ENCODE data around the gene EPHA6. TPM values are rescaled to one million over a fixed set of nuclear protein-coding genes. Genes with fewer than 3 reads are reported as not detected.
"Not testable (repeated sequence)": the region's sequence is repeated elsewhere in the genome, so short reads cannot be mapped to it uniquely, and the experiment has no call there.

EPHA6 gene
- total RNA-seq, 1 donor from 2014 or later = 219 TPM

GRCh38 chr3:96915445-96915844 is 101.1 kb downstream of the EPHA6 start:
- DNase-seq = no peak

GRCh38 chr3:96931119-96931862 is 116.9 kb downstream of the EPHA6 start:
- DNase-seq = no peak

GRCh38 chr3:96942131-96942530 is 127.7 kb downstream of the EPHA6 start:
- not testable (repeated sequence) for DNase-seq

GRCh38 chr3:96958856-96959255 is 144.5 kb downstream of the EPHA6 start:
- no peak for DNase-seq

- no peak for DNase-seq
These were observed 145.1 kb downstream of the EPHA6 start for GRCh38 chr3:96959474-96959873.

- DNase-seq = no peak
These were observed 145.7 kb downstream of the EPHA6 start for GRCh38 chr3:96959901-96960641.

GRCh38 chr3:96960661-96961330 is 146.4 kb downstream of the EPHA6 start:
- no peak for DNase-seq

- DNase-seq = no peak
These were observed 147.2 kb downstream of the EPHA6 start for GRCh38 chr3:96961576-96961975.

- DNase-seq = no peak
These were observed 152.0 kb downstream of the EPHA6 start for GRCh38 chr3:96966181-96966929.

DNA sequence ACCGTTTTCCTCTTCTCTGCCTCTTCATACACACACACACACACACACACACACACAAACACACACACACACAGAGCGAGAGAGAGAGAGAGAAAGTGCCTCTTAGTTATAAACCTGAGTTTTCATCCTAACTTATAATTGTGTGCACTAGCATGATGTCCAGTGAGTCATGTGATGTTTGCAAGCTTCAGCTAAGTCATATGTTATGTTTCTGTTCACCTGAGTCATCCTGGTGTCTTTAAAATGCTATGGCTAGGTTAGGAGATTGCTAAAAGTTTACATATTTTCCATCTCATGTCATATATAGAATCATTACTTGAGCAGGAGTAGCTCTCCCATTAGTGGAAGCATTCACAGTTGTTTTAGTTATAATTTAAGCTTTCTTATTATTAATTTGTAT is 155.8 kb downstream of the EPHA6 start:
- DNase-seq = no peak

DNA sequence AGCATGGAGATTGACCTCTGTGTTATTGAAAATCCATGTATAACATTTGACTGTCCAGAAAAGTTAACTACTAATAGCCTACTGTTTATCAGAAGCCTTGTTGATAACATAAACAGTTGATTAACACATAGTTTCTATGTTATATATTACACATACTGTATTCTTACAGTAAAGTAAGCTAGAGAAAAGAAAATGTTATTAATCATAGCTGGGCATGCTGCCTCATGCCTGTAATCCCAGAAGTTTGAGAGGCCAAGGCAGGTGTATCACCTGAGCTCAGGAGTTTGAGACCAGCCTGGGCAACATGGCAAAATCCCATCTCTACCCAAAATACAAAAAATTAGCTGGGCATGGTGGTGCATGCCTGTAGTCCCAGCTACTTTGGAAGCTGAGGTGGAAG is 163.3 kb downstream of the EPHA6 start:
- no peak for DNase-seq

DNA sequence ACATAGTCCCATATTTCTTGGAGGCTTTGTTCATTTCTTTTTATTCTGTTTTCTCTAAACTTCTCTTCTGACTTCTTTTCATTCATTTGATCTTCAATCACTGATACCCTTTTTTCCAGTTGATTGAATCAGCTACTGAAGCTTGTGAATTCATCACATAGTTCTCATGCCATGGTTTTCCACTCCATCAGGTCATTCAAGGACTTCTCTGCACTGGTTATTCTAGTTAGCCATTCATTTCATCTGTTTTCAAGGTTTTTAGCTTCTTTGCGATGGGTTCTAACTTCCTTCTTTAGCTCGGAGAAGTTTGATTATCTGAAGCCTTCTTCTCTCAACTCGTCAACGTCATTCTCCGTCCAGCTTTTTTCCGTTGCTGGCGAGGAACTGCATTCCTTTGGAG is 169.3 kb downstream of the EPHA6 start:
- not testable (repeated sequence) for DNase-seq

DNA sequence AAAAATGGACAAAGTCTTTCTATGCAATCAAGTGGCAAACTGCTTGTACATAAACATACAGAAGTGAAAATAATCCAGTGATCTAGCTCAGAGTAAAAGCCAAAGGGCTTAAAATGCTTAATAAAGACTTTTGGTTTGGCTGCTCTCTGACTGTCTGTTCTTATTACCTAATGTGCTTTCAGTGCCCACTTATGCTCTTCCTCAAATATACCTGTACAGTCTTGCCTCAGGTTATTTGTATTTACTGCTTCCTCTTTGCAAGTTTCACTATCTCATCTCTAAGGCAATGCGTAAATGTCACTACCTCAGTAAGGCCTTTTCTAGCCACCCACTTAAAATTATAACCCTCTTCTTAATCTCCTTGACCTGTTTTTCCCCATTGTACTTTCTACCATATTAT is 171.8 kb downstream of the EPHA6 start:
- no peak for DNase-seq

- no peak for DNase-seq
These were observed 176.8 kb downstream of the EPHA6 start for GRCh38 chr3:96991231-96991630.

DNA sequence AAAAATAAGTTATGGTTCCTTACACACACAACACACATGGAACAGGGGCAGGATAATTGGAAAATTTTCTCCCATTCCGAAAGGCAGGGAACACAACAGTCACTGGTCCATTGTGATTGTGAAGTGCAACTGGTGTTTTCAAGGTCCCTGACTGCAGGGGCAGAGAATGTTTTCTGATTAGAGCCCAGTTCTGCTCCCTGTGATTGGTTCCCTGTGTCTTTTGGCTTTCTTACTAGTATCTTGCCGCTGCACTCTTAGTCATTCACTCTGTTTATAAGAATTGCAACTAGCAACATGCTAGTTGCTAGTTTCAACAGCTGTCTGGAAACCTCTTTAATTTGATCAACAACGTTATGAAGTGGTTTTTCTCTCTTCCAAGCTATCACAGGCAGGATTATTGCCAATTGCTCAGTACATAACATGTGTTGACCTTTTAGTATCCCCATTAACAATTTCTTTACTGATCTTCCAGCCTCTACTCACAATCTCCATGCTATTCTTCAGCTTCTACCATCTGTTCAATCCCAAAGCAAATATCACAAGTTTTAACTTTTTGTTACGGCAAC is 177.5 kb downstream of the EPHA6 start:
- no peak for DNase-seq

GRCh38 chr3:96994988-96995387 is 180.6 kb downstream of the EPHA6 start:
- no peak for DNase-seq

- no peak for DNase-seq
These were observed 181.6 kb downstream of the EPHA6 start for GRCh38 chr3:96996009-96996408.

DNA sequence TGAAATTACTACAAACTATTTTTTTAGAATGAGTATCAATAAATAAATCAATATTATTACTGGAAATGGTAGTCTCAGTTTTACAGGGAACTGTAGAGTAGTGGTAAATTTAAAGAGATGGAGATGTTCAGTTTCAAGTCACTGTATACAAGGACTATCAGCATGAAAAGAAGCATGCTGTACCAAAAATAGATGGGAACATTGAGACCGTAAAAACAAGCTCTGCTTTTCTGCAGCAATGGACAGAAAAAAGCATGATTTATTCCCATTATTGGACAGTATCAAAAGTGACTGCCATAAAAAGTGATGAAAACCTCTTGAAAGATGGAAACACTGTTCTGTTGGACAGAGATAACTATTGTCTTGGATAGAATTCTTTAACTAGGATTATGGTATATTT is 187.2 kb downstream of the EPHA6 start:
- no peak for DNase-seq

GRCh38 chr3:97009427-97010019 is 195.1 kb downstream of the EPHA6 start:
- no peak for DNase-seq

DNA sequence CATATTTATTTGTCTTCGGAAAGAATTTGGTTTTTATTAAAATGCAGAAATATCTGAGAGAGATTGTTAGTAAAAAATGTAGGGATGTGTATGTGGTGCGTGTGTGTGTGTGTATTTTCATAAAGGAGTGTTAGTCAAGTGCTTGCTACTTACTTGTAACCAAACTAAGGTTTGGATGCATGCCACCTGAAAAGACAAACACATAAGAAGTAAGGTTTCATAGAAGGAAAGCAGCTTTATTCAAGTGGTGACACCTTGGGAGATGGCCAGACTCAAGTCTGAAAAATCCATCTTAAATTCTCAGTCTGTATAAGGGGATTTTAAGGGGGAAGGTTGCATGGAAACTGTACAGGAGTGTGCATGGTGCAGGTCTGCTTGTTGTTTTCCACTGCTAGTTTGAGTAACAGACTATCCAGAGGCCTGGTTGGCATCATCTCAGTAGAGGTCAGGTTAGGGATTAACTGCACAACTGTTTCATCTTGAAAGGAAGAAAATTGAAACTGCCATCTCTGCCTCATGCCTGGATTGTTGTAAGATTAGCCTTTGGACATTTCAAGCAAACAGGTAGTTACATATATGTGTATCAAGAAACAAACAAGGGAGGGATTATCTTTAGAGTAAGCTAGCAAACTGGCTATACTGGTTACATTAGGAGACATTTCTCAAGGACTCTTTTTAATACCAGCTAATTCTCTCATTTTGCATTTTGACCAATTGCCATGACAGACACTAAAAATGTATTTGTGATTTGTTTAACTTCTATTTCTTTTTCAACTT is 196.7 kb downstream of the EPHA6 start:
- DNase-seq = no peak

- DNase-seq = no peak
These were observed 207.4 kb downstream of the EPHA6 start for GRCh38 chr3:97021778-97022177.

Data from occipital lobe (tissue), 2 donors.